ENCODE results near the gene MAGI2. TPM values are rescaled to one million over a fixed set of nuclear protein-coding genes. Genes with fewer than 3 reads are reported as not detected.

MAGI2 gene
- total RNA-seq, 1 donor from 2014 or later = 6.9 TPM

DNA sequence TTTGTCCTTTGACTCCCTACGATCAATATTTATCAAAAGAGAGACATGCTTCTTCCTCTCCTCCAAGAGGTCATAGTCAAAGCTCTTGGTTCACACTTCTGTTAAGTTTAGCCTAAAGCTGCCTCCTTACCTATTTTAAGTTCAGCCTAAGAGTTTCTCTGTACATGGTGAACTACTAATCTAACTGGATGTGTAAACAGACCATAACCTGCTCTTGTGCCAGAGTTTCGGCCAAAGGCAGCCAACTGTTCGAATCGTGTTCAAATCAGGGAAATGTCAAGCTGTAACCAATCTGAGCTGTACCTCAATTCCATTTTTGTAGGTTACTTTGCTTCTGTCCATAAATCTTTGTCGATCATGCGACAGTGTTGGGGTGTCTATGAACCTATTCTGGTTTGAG lies 1240.1 kb downstream of the MAGI2 start:
- DNase-seq = no peak

GRCh38 chr7:78212476-78213060 lies 1240.9 kb downstream of the MAGI2 start:
- DNase-seq = no peak

DNA sequence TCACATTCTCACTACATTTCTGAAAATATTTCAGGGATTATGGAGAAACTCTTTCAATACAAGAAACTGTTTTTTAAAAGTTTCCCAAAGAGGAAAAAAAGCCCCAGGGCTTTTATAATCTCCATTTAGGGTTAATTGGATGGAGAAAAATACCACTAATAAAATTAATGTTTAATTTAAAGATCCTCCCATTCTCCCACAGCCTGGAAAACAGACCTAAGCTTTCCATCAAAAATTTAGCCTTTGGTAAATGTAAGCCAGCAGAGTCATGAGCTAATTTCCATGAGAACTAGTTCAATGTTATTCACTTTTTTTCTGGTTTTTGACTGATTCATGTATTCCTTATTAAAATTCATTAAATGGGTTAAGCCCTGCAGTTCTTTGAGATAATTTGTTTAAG lies 1246.2 kb downstream of the MAGI2 start:
- no peak for DNase-seq

DNA sequence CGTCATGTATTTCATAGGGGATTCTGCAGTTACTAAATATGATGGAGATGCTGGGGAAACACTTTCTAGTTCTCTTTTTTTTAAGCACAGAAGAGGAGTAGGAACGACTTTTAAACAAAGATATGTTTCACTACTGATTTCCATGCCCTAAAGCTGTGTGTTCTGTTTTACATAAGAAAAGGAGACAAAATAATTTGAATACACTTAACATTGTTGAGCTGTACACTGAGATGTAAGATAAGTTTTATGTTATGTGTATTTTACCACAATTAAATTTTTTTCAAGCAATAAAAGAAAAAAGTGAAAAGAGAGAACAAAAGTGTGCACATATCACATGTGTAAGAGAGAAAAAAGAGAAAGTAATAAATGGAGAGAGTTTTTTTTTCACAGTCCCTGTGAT lies 1246.7 kb downstream of the MAGI2 start:
- DNase-seq = no peak

- no peak for DNase-seq
Measured at GRCh38 chr7:78203042-78203720, 1250.3 kb downstream of the MAGI2 start.

- DNase-seq = no peak
Measured at GRCh38 chr7:78198756-78199155, 1254.7 kb downstream of the MAGI2 start.

- no peak for DNase-seq
Measured at GRCh38 chr7:78197447-78197846, 1256.0 kb downstream of the MAGI2 start.

DNA sequence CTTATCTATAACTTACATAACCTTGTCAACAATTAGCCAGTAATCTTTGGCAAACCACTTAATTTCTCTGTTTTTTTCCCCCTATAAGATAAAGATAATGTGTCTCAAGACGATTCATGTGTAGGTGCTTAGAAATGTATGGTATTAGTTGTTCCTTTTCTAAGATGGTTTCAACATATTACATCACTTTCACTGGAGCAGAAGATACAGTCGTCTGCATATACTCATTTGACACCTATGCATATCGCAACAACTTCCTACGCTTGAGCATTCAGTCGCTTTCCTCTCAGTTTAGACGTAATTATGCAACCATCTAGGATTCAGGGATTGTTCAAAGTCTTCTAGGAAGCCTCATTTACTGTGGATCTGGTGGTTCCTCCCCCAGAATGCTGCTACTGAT lies 1258.2 kb downstream of the MAGI2 start:
- no peak for DNase-seq

DNA sequence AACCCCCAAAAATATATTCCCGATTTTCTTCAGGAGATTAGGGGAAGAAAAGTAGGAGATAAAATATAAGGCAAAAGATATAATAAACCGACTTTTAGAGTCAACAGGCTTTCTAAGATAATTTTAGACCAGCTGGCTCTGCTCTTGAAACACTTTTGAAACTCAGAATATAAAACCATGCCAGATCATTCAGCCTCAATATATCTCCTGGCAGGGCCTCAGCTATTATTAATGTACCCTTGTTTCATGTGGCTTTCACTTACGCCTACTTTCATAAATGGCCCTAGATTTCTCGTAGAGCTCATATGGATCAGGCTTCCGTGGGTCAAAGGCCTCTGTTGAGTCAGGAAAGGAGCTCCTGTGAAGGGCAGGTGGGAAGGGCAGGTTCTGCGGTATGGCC lies 1258.9 kb downstream of the MAGI2 start:
- no peak for DNase-seq

GRCh38 chr7:78191475-78192079 lies 1261.9 kb downstream of the MAGI2 start:
- no peak for DNase-seq

DNA sequence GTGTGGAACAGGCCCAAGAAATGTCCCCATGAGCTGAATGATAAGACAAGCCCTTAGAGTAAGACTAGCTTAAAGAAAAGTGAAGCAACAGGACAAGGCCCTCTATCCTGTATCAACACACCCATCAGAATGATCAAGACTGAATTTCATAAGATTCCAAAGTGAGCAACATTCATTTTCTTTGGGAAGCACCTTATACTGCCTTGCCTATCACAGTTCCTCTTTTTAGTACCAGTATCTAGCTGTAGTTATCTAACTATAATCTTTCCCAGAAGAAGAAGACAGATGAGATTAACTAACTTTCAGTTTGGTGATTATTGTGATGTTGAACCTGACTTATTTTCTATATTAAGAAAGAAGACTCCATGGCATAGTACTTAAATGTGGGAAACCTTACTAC lies 1263.7 kb downstream of the MAGI2 start:
- DNase-seq = no peak

DNA sequence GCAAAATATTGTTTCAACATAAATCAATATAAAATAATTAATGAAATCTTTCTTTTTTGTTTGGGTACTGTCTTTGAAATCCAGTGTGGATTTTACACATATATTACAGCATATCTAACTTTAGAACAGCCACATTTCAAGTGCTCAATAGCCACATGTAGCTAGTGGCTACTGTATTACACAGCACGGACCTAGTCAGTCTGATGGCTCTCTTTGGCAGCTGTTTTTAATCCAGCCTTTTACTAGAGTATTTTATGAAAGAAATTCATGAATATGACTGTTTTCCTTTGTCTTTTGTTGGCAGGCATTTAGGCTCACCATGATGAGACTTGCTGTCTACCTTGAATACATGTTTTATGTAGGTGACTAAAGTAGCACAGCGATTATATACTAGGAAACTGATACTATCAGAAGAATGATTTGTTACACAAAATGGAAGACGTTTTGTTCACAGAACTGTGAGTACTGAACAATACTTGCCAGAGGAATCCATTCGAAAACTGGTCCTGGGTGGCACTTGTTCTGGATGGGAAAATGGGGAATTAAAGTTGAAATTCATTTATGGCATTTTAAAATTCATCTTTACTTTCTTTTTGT lies 1268.2 kb downstream of the MAGI2 start:
- no peak for DNase-seq

GRCh38 chr7:78184299-78184698 lies 1269.2 kb downstream of the MAGI2 start:
- no peak for DNase-seq

DNA sequence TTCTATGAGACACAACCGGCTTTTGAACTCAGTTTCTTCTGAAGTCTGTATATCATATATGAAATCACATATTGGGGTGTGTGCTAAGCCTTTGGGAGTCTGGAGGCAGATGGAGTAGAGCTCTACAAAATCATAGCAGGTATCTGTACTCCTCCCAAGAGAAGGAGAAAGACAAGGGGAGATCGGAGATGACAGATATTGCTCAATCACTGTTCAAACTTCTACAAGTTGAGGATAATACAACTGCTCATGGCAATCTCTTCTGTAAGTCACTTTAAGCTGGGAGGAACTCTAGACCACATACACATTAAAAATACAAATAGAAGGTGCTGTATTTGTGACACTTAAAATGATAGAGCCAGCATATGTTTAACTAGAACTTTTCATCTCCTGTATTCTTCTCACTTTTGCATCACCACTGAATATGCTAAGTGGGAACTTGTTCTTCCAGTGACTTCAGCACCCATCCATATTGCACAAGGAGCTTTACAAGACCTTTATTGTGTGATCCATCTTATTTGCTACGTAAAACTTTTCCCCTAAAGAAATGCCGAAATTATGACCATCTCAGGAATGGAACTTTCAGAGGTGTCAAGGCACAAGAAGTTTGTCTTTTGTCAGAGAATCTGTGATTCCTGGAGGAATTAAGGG lies 1273.5 kb downstream of the MAGI2 start:
- no peak for DNase-seq

- DNase-seq = no peak
Measured at GRCh38 chr7:78179211-78179610, 1274.3 kb downstream of the MAGI2 start.

GRCh38 chr7:78178319-78178718 lies 1275.1 kb downstream of the MAGI2 start:
- DNase-seq = no peak

GRCh38 chr7:78176171-78176570 lies 1277.3 kb downstream of the MAGI2 start:
- no peak for DNase-seq

DNA sequence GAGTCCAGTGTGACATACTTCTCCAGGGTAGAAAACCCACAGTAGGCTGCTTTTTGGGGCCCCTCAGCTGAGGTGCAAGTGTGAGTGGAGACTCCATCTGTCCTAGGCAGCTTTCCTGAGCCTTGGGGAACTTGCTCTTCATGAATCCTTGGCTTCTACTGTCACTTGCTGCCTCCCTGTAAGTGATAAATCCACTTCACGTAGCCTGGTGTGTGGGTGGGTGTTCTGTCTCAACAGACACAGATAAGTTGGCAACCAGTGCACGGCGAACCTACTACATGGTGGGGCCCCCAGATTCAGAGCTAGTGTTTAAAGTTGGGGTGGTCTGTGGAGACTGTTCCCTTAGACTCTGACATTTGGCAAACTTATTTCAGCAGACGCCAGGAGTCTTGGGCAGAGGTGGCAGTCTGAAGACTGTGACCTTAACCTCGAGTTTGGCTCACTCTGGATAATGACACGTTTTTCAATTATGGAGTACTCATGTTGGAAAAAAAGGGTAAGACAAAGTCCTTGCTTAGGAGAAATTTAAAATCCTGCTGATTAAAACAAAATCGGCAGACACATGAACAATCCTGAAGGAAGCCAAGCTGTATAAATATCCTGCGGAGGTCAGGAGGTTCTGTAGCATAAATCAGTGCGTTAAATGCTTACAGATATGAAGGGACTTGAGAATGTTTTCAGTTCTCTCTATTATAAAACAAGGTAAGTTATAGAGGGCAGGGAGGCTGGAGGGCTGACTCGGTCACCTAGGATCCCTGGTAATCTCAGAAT lies 1278.0 kb downstream of the MAGI2 start:
- DNase-seq = no peak

DNA sequence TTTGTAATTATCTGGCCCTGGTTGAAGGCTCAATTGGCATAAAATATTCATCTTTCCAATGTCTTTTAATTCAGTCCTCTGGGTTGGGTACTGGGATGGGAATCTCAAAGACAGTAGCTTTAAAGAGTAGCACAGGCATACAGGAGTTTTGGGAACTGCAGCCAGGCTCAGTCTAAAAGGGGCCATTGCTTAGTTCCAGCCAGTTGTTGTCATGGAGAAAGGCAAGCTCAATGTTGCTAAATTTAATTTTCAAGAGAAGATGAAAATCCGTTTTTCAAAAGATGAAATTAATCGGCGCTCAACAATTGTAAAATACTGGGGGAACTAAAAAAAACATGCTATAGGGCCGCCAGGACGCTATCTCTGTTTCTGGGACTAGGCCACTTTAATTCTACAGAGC lies 1279.8 kb downstream of the MAGI2 start:
- DNase-seq = no peak

DNA sequence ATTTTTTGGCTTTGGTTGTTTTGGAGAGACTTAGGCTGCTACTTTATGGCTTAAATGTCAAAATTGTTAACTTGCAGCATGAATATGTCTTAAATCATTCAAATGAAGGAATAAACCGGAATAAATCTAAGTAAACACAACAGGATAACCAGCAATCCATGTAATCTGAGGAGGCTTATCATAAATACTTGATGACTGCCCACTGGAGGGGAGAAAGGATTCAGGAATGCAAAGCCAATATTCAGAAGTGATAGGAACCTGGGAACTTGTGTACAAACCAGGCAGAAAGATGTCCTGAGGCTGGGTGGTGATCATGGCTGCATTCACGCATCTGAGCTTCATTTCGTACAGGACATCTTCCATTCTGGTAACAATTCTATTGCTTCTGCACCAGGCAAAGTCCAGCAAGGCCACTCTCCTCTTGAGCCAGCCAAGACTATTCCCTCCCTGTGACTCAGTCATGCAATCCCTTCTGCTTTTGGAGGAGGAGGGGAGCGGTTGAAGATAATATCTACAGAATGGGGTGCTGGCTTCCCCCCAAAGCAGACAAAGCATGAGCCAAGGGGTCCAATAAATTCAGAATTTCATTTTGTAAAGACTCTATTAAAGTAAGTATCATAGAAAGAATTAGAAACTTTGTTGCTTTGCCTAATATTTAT lies 1280.4 kb downstream of the MAGI2 start:
- no peak for DNase-seq

- DNase-seq = no peak
Measured at GRCh38 chr7:78172267-78172757, 1281.2 kb downstream of the MAGI2 start.

DNA sequence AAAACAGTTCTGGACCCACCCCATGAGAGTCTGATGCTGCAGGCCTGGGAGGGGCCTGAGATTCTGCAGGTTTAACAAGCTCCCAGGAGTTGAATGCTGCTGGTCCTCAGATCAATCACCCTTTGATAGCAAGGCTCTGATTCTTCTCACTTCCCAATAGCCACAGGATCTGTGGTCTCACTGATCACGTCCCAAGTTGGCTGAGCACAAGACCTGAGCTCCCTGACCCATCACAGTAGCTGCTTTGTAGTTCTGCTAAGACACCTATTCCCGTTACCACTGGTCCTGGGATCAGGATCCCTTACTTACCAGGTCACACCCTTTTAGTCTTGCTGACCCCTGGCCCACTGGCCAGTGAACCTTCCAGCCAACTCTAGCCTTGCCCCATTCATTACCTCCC lies 1282.1 kb downstream of the MAGI2 start:
- no peak for DNase-seq

Measured in skin of body (tissue), 2 donors.